D721Med (cell line): ENCODE data around the gene ENTPD1.

Source experiments
- DNase-seq: peaks from one replicate; pipeline ENCODE4 v3.0.0; 2011; ENCODE audit warnings: low spot score; ENCODE audit not compliant: insufficient read length
- FAIRE-seq: peaks from 2 replicates; lab custom pipeline; 2011; peaks lifted over from hg19 to GRCh38; lab: Jason Lieb, UNC
- CTCF ChIP-seq: IDR thresholded peaks from 2 replicates; pipeline ENCODE4 v1.5.1; 2012; ENCODE audit warnings: mild to moderate bottlenecking, control low read depth; ENCODE audit not compliant: insufficient read depth; ENCODE audit errors: missing control alignments

Gene ENTPD1

GRCh38 chr10:95835149-95835860 lies 79.3 kb downstream of the ENTPD1 start:
- FAIRE-seq, result no peak
- DNase-seq, result no peak
- TF ChIP-seq CTCF, result no peak

GRCh38 chr10:95835911-95836310 lies 79.9 kb downstream of the ENTPD1 start:
- TF ChIP-seq CTCF, result no peak
- no peak for DNase-seq
- FAIRE-seq, result no peak

DNA sequence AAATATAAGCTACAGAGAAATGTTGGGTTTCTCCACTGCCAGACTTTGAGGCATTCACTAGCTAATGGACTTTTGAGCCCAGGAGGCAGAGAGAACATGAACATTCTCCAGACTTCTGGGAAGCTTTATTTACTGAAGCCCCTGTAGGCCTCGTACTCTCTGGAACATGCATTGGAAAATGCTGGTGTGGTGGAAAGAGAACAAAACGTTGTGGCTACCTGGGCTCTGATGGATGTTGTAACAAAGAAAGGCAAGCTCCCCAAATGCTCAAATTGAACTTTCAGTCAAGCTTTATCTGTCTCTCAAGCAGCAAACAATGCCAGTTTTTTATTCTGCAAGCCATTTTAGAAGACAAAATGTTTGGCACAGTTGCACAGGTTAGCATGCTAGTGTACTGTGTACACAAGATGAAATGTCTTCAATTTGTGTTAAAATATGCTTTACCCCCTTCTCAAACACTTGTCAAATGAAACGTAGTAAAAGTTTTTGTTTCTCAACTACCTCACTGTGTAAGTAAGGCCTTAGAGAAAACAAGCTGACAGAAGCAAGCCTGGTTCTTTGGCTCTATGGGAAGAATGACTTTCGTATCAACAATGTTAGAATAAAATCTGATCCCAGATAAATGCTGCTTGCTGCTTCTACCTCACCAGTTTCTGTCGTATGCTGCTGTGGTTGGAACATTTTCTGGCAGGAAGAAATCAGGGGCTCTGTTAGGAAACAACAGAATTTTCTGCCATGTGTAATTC lies 80.8 kb downstream of the ENTPD1 start:
- FAIRE-seq (no peak), DNase-seq (no peak)
- TF ChIP-seq CTCF, result no peak

DNA sequence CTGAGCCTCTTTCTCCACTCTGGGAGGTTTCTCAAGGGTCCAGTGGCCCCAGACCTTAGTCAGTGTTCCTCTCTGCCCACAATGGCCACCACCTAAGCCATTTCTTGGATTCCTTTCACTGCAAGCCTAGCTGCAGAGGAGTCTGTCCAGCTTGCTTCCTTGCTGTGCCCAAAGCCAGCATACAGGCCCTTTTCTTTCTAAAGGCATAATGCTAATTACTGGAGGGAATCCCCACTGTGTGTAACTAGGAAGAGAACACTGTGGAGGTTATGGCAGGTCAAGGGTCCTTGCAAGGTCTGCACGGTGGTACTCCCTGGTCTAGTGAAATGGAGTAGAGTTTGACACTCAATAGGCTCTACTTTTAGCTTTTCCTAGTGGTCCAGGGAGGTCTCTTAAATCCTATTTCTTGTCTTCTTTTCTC lies 81.4 kb downstream of the ENTPD1 start:
- FAIRE-seq (no peak), DNase-seq (no peak)
- no peak for TF ChIP-seq CTCF

- DNase-seq, result no peak
- TF ChIP-seq CTCF, result no peak
- no peak for FAIRE-seq
Measured at GRCh38 chr10:95837783-95838182, 81.8 kb downstream of the ENTPD1 start.

GRCh38 chr10:95840121-95840520 lies 84.2 kb downstream of the ENTPD1 start:
- FAIRE-seq, result no peak
- no peak for DNase-seq
- no peak for TF ChIP-seq CTCF

DNA sequence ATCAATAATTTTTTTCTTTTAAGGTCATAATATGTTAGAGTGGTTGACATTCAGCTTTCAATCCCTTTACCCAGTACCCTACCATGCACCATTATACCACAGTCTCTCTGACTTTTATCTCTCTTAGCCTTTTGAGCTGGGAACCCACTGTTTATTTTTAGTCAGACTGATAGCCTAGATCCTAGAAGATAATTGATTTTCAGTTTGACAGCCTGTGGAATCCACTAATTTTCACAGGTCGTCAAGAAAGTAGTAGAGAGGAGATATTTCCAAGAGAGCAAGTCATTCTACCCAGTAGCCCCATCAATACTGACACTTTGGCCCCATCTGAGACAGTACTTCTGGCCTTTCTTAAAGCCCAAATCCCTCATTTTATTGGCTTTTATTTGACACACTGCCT lies 84.7 kb downstream of the ENTPD1 start:
- no peak for TF ChIP-seq CTCF
- DNase-seq (no peak), FAIRE-seq (no peak)
